GM18511 (cell line): ENCODE data around the gene DDX54.

Source experiments
- ATAC-seq: cut with Tn5 transposase; IDR thresholded peaks from one replicate; pipeline ENCODE4 v1.9.1; 2021; ENCODE audit warnings: mild to moderate bottlenecking, moderate library complexity; ENCODE audit not compliant: unreplicated experiment

DDX54 gene

DNA sequence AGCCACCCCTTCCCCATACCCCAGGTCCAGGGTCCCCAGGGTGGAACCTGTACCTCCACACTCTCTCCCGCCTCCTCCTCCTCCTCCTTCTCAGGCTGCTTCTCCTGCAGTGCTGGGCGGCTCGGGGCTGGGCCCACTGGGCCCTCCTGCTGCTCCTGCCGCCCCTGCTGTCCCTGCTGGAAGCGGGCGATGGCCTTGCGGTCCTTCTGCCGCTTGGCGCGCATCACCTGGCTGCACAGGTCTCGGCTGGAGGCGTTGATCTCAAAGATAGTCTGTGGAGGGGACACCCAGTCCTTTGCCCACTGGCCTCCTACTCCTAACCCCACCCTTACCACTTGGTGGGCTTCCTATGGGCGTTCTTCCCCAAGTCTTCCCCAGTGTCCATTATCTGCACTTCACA is 21.3 kb downstream of the DDX54 start:
- no peak for ATAC-seq

DNA sequence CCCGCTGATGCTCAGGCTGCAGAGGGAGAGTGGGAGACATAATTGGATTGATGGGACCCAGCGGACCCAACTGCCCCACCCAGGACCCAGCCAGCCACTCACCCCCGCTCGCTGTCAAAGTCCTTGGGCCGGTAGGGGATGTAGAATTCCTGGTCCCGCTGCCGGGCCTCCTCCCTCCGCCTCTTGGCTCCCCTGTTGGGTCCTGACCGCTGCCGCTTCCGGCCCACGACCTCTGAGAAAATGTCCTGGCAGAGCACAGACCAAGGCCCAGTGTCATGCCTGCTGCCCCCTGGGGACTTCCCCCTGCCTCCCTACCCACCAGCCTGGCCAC is 22.3 kb downstream of the DDX54 start:
- ATAC-seq, result no peak

- ATAC-seq, result no peak
Measured at GRCh38 chr12:113162102-113163029, 22.9 kb downstream of the DDX54 start.

DNA sequence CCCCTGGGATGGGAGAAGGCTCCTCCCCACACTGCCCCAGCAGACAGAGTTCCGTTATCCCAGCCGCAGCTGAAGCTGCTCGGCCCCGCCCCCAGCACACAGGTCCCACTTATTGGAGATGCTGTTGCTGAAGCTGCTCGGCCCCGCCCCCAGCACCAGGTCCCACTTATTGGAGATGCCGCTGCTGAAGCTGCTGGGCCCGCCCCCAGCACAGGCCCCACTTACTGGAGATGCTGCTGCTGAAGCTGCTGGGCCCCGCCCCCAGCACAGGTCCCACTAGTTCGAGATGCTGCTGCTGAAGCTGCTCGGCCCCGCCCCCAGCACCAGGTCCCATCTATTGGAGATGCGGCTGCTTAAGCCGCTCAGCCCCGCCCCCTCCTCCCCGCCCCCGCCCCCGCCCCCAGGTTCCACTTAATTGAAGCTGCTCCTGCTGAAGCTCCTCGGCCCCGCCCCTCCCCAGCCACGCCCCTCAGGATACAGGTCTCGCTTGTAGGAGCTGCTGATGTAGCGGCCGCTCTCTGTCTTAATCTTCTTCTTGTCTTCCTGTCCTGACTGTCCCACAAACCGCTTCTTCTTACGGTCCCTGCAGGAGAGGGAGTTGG is 23.8 kb downstream of the DDX54 start:
- ATAC-seq, result no peak

GRCh38 chr12:113159937-113160336 is 25.3 kb downstream of the DDX54 start:
- no peak for ATAC-seq

DNA sequence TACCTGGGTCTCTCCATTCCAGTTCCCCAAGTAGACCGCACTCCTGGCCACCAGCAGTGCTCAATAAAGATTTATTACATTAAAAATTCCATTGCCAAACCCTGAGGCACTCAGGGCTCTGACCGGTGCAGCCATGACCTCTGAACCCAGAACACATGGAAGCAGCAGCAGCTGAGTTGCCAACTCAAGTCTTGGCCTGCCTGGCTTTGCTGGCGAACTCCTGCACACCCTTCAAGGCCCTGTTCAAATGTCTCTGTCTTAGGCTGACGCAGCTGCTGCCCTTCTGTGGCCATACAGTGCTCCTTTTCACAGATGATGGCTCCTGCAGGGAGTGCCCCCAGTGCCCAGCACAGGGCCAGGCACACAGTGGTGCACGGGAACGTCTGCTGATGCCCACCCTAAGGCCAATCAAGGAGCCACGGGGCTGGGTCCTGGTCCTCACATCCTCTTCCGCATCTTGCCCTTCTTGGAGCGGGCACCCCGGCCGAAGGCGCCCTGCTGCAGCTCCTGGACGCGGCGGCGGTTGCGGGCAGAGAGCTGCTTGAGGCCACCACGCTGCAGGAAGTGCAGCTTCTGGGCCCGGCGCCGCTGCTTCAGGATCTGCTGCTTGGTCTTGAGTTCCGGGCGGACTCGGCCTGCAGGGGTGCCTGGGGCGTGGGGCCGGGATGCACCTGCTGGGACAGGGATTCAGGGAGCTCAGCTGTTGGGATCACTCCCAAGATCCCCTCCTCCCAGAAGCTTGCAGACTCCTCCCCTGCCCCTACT is 26.7 kb downstream of the DDX54 start:
- no peak for ATAC-seq

- ATAC-seq, result no peak
Measured at GRCh38 chr12:113157218-113157859, 27.9 kb downstream of the DDX54 start.

DNA sequence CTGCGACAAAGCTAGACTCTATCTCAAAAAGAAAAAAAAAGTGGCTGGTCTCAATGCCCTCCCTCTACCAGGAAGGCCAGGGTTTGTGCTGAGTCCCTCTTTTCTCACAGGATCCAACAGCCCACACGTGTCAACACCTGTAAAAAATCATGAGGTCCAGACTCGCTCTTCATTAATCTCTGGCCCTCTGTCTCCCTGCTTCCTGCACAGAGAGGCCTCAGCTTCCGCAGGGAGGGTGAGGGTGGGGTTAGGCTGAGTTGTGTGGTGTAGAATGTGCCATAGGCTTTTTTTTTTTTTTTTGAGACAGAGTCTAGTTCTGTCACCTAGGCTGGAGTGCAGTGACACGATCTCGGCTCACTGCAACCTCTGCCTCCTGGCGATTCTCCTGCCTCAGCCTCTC is 29.6 kb downstream of the DDX54 start:
- no peak for ATAC-seq

DNA sequence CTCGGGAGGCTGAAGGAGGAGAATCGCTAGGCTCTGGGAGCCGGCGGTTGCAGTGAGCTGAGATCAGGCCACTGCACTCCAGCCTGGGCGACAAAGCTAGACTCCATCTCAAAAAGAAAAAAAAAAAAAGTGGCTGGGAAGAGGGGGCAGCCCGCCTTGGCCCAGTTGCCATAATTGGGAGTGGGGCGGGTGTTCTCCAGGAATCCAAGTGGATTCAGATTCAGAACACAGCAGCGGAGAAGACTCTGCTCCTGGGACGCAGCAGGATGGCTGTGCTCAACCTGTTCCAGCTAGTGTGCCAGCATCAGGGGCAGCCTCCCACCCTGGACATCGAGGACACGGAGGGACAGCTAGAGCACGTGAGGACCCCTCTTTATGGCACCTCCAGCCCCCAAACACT is 30.2 kb downstream of the DDX54 start:
- ATAC-seq, result no peak

DNA sequence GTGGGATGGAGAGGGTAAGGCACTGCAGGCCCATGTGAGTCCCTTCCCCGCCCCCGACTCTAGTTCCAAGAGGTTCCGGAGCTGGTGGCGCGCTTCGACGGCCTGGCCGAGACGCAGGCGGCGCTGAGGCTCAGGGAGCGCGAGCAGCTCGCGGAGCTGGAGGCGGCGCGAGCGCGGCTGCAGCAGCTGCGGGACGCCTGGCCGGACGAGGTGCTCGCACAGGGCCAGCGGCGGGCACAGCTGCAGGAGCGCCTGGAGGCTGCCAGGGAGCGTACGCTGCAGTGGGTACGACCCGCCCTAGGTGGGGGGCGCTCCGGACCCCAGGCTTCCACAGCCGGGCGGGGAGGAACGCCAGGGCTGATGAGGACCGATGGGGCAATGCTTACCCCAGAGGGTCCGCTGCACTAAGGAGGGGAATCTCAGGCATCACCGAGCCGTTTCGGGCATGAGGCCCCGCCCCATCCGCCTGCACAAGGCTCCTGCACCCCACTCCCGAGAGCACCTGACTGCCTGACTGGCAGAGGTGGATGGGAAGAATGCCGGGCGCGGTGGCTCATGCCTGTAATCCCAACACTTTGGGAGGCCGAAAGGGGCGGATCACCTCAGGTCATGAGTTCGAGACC is 30.8 kb downstream of the DDX54 start:
- no peak for ATAC-seq

DNA sequence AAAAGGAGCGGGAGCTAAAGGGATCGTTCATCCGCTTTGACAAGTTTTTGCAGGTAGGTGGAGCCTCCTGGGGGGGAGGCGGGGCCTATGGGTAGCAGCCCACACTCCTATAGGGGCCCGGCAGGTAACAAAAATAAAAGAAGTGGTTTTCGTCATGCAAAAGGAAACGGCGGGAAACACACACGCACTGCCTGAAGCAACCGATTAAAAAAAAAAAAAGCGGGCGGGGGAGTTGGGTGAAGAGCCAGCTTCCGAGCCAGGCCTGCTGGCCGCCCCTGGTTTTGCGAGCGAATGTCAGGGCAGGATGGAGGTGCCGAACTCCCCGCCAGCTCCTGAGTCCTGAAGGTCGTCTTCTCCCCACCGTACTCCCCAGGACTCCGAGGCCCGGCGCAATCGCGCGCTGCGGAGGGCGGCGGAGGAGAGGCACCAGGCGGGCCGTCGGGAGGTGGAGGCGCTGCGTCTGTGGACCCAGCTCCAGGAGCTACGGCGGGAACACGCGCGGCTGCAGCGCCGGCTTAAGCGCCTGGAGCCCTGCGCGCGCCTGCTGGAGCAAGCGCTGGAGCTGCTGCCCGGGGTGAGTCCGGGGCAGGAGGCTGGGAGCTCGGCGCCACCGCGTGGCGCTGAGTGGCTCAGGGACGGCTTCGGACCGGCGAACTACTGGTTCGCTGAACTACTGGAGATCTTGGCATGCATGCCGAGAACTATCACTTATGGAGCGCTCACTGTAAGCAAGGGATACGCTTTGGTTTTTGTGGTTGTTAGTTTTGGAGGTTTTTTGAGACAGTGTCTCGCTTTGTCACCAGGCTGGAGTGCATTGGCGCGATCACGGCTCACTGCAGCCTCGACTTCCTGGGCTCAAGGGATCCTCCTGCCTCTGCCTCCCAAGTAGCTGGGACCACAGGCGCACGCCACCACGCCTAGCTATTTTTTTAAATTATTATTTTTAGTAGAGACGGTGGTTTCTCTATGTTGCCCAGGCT is 32.2 kb downstream of the DDX54 start:
- peak; percentile 75 for ATAC-seq

- no peak for ATAC-seq
Measured at GRCh38 chr12:113152196-113152834, 33.0 kb downstream of the DDX54 start.

DNA sequence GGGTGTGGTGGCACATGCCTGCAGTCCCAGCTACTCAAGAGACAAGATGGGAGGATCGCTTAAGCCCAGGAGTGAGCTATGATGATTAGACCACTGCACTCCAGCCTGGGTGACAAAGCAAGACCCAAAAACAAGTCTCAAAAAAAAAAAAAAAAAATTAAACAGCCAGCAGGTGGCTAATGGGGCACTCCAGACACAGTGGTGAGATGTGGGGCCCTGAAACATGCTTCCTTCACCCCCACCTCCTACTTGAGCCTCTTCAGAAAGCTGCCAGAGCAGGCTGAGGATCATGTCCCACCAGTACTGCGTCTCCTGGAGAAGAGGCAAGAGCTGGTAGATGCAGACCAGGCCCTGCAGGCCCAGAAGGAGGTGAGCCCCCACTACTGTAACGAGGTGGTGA is 33.6 kb downstream of the DDX54 start:
- no peak for ATAC-seq

DNA sequence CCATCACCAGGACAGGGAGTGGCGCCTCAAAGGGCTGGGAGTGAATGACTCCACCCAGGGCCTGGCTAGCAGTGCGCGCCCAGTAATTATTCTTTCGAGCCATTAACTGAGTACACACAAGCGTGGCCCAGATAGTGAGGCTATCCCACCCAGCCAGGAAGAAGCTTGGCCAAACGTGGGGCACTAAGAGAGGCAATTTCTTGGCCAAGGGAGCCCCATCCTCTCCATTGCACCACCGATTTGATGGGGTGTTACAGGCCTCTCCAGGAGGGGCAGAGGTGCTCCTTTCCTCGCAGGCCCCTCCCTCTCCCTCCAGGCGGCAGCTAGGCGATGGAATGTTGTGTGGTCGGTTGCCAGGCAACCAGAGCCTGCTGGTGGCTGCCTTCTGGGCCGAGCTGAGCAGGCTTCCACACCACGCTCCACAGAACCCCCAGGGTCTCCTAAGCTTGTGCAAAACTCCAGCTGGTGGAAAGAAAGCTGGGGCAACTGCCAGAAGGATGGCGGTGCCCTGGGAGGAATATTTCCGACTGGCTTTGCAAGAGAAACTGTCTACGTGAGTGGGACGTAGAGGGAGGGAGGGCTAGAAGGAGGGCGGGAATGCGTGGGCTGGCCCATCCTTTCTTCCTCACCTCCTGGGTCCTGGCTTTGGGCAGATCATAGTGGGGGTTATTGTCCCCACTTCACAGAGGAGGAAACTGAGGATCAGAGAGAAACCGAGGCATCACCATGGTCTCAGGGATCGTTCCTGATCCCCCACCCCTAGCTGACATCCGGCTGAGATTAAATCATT is 35.7 kb downstream of the DDX54 start, which contains the start of gene CFAP73:
Gene CFAP73, plus strand, starts transcription at position 364 of the 790 bp plus-strand sequence. Its CDS starts 134 bp downstream, at position 498.
- no peak for ATAC-seq

DNA sequence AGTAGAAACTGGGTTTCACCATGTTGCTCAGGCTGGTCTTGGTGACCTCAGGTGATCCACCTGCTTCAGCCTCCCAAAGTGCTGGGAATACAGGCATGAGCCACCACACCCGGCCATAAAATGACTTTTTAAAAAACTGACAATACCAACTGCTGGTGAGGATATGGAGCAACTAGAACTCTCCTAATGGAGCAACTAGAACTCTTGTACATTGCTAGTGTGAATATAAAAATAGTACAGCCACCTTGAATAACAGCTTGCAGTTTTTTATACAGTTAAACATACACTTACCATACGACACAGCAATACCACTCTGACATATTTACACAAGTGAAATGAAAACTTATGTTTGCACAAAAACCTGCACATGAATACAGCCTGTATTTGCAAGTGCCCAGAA is 38.3 kb downstream of the DDX54 start:
- ATAC-seq, result no peak

- no peak for ATAC-seq
Measured at GRCh38 chr12:113145720-113146551, 39.3 kb downstream of the DDX54 start.

DNA sequence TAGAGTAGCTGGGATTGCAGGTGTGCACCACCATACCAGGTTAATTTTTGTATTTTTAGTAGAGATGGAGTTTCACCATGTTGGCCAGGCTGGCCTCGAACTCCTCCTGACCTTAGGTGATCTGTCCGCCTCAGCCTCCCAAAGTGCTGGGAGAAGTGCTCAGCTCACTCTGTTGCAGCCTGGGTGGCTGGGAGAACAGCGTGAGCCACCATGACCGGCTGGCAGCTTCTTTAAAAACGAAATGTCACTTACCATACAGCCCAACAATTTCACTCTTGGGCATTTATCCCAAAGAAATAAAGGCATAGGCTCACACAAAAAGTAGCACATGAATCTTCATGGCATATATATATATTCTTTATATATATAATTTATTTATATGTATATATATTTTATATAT is 40.5 kb downstream of the DDX54 start:
- ATAC-seq, result no peak
